ENCODE measurements around the gene TMEM178B.

The TMEM178B gene

DNA sequence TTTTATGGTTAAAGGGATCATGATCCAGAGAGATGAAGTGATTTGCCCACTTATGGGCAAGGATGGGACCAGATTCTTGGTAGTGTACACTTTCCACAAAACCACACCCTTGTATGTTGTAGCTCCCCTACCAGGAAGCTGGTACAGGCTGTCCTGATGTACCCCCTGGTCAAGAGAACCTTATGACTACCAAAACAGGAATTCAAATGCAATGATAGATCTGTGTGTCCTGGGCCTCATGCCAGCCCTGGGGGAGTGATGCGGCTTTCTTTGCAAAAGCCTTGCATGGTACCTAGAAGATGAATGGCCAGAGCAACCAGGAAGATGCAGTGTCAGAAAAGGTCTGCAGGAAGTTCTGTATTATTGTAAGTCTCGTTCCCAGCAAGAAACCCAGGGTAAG is 382.4 kb downstream of the TMEM178B start:
- Histone ChIP-seq H3K4me1 (ENCODE audit: low read depth, poor library complexity, severe bottlenecking) (no peaks in the 10 kb centered on the region), H3K27me3 (ENCODE audit: insufficient read depth, low read depth) (no peaks in the 10 kb centered on the region), H3K4me2 (no peak overlapping the region), H3K4me3 (IDR thresholded peaks at IDR 0.05; ENCODE audit: insufficient read depth, low read depth, low read length) (no peak overlapping the region), H4K20me1 (ENCODE audit: insufficient read depth) (no peaks in the 10 kb centered on the region), H2AFZ (ENCODE audit: low read depth) (no peak overlapping the region), H3K79me2 (ENCODE audit: insufficient read depth, low read depth) (no peaks in the 10 kb centered on the region), H3K9ac (no peak overlapping the region), H3K27ac (no peak overlapping the region), H3K36me3 (ENCODE audit: insufficient read depth) (no peaks in the 10 kb centered on the region)
- TF ChIP-seq, protein P1, sequence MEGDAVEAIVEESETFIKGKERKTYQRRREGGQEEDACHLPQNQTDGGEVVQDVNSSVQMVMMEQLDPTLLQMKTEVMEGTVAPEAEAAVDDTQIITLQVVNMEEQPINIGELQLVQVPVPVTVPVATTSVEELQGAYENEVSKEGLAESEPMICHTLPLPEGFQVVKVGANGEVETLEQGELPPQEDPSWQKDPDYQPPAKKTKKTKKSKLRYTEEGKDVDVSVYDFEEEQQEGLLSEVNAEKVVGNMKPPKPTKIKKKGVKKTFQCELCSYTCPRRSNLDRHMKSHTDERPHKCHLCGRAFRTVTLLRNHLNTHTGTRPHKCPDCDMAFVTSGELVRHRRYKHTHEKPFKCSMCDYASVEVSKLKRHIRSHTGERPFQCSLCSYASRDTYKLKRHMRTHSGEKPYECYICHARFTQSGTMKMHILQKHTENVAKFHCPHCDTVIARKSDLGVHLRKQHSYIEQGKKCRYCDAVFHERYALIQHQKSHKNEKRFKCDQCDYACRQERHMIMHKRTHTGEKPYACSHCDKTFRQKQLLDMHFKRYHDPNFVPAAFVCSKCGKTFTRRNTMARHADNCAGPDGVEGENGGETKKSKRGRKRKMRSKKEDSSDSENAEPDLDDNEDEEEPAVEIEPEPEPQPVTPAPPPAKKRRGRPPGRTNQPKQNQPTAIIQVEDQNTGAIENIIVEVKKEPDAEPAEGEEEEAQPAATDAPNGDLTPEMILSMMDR (conservative IDR thresholded peaks at IDR 0.05; ENCODE audit: low read depth, low read length), result no peak

- no peaks in the 10 kb centered on the region for H4K20me1 ChIP-seq (ENCODE audit: insufficient read depth)
- H3K4me3 ChIP-seq (IDR thresholded peaks at IDR 0.05; ENCODE audit: insufficient read depth, low read depth, low read length), result no peak overlapping the region
- H3K79me2 ChIP-seq (ENCODE audit: insufficient read depth, low read depth), result no peaks in the 10 kb centered on the region
- TF ChIP-seq, protein P1 (conservative IDR thresholded peaks at IDR 0.05; ENCODE audit: low read depth, low read length), result no peak
- H3K4me1 ChIP-seq (ENCODE audit: low read depth, poor library complexity, severe bottlenecking), result no peaks in the 10 kb centered on the region
- no peak overlapping the region for H3K4me2 ChIP-seq
- no peaks in the 10 kb centered on the region for H3K36me3 ChIP-seq (ENCODE audit: insufficient read depth)
- H2AFZ ChIP-seq (ENCODE audit: low read depth), result no peak overlapping the region
- H3K27ac ChIP-seq, result no peak overlapping the region
- H3K27me3 ChIP-seq (ENCODE audit: insufficient read depth, low read depth), result no peaks in the 10 kb centered on the region
- no peak overlapping the region for H3K9ac ChIP-seq
These were observed 382.8 kb downstream of the TMEM178B start for GRCh38 chr7:141456711-141457110.

DNA sequence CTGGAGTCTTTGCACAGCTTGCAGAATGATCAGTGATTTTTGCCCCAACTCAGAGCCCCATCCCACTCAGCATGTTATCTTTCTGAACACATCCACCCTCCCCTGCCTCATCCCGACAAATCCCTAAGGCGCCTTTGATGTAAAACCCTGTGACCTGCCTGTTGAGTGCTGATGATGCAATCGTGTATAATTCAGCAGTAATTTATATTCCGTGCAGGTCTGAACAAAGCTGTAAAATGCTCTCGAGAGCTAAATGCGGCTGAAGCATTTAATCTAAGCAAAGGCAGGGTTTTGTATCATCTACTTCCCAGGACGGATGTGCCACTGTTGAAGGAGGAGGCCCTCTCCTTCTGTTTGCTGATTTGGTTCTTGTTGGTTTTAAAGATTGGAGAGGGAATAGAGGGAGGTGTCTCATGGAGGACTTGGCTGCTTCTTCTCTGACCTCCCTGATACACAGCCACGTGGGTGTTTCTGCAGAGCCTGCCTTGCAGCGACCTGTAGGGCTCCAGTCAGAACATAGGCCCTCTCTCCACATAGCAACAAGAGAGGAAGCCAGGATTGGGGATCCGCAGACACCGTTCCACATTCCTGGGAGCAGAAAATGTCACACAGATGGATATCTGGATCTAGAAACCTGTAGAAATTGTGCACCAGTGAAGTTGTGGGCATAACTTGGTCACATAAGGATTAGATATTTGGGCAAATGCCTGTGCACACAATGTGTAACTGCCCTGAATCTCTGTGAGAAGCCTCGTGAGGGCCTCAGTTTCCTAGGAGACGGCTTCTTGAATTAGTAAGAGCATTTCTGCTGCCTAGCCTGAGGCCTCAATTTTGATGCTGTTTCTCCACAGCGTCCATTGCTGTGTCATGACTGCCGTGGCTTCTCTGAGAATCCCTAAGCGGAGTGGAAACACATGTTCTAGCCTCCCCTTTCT is 387.2 kb downstream of the TMEM178B start:
- H3K27me3 ChIP-seq (ENCODE audit: insufficient read depth, low read depth), result no peaks in the 10 kb centered on the region
- H3K27ac ChIP-seq, result no peak overlapping the region
- no peak overlapping the region for H3K4me3 ChIP-seq (IDR thresholded peaks at IDR 0.05; ENCODE audit: insufficient read depth, low read depth, low read length)
- H2AFZ ChIP-seq (ENCODE audit: low read depth), result no peak overlapping the region
- no peak overlapping the region for H3K9ac ChIP-seq
- TF ChIP-seq, protein P1 (conservative IDR thresholded peaks at IDR 0.05; ENCODE audit: low read depth, low read length), result no peak
- no peaks in the 10 kb centered on the region for H3K79me2 ChIP-seq (ENCODE audit: insufficient read depth, low read depth)
- no peaks in the 10 kb centered on the region for H3K4me1 ChIP-seq (ENCODE audit: low read depth, poor library complexity, severe bottlenecking)
- no peaks in the 10 kb centered on the region for H3K36me3 ChIP-seq (ENCODE audit: insufficient read depth)
- H4K20me1 ChIP-seq (ENCODE audit: insufficient read depth), result no peaks in the 10 kb centered on the region
- no peak overlapping the region for H3K4me2 ChIP-seq

- no peak overlapping the region for H3K27ac ChIP-seq
- H3K4me3 ChIP-seq (IDR thresholded peaks at IDR 0.05; ENCODE audit: insufficient read depth, low read depth, low read length), result no peak overlapping the region
- H3K4me1 ChIP-seq (ENCODE audit: low read depth, poor library complexity, severe bottlenecking), result no peaks in the 10 kb centered on the region
- no peak overlapping the region for H3K9ac ChIP-seq
- no peaks in the 10 kb centered on the region for H4K20me1 ChIP-seq (ENCODE audit: insufficient read depth)
- no peaks in the 10 kb centered on the region for H3K36me3 ChIP-seq (ENCODE audit: insufficient read depth)
- no peak overlapping the region for H2AFZ ChIP-seq (ENCODE audit: low read depth)
- TF ChIP-seq, protein P1 (conservative IDR thresholded peaks at IDR 0.05; ENCODE audit: low read depth, low read length), result no peak
- H3K4me2 ChIP-seq, result no peak overlapping the region
- no peaks in the 10 kb centered on the region for H3K79me2 ChIP-seq (ENCODE audit: insufficient read depth, low read depth)
- no peaks in the 10 kb centered on the region for H3K27me3 ChIP-seq (ENCODE audit: insufficient read depth, low read depth)
These were observed 388.1 kb downstream of the TMEM178B start for GRCh38 chr7:141461924-141462323.
